ENCODE results near the gene SBNO1. TPM values are rescaled to one million over a fixed set of nuclear protein-coding genes. Genes with fewer than 3 reads are reported as not detected.
A peak's percentile ranks its signal among the peaks of the same experiment; 100 is the strongest.
"Not testable (repeated sequence)": the region's sequence is repeated elsewhere in the genome, so short reads cannot be mapped to it uniquely, and the experiment has no call there.

The SBNO1 gene
- total RNA-seq, 1 experiment from 2014 or later, result 9.4 TPM

- DNase-seq (ENCODE audit: low read depth), result peak; percentile 69
Measured at GRCh38 chr12:123363740-123364531, 711 bp downstream of the SBNO1 start.

GRCh38 chr12:123363390-123363739 lies 1.3 kb downstream of the SBNO1 start:
- in situ Hi-C loops (cut with HindIII; ENCODE audit: low pct_unique_long_range_greater_than_20kb, low sequenced_read_pairs), result no loop called here
- peak; percentile 26 for DNase-seq (ENCODE audit: low read depth)

More at GRCh38 chr12:123363740-123364531, 711 bp downstream of the SBNO1 start:
- in situ Hi-C loops (cut with HindIII; ENCODE audit: low pct_unique_long_range_greater_than_20kb, low sequenced_read_pairs), result no loop called here

DNA sequence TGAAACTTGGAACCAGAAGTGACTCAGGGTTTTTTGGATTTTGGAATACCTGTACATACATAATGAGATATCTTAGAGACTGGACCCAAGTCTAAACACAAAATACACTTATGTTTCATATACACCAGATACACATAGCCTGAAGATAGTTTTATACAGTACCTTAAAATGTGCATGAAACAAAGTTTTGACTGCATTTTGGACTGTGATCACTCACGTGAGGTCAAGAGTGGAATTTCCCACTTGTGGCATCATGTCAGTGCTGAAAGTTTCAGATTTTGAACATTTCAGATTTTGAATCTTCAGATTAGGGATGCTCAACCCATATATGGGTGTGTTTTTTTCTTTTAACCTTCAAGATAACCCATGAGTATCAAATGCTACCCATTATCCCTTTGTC lies 6.6 kb downstream of the SBNO1 start:
- no peak for DNase-seq (ENCODE audit: low read depth)
- in situ Hi-C loops (cut with HindIII; ENCODE audit: low pct_unique_long_range_greater_than_20kb, low sequenced_read_pairs), result no loop called here

GRCh38 chr12:123356159-123356670 lies 8.4 kb downstream of the SBNO1 start:
- DNase-seq (ENCODE audit: low read depth), result no peak
- in situ Hi-C loops (cut with HindIII; ENCODE audit: low pct_unique_long_range_greater_than_20kb, low sequenced_read_pairs), result no loop called here

DNA sequence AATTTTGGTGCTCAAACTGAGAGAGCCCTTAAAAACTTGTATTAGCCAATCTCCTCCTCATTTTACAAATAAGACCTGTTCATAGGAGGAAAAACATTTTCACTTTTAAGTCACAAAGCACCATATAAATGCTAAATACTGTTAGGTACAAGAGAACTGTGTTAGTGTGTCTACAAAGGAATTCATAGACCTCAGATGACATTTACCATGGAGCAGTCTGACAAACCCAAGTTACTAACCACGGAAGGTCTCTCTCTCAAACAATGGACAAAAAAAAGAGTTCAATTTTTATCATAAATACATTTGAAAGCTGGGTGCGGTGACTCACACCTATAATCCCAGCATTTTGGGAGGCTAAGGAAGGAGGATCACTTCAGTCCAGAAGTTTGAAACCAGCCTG lies 10.0 kb downstream of the SBNO1 start:
- in situ Hi-C loops (cut with HindIII; ENCODE audit: low pct_unique_long_range_greater_than_20kb, low sequenced_read_pairs), result no loop called here

DNA sequence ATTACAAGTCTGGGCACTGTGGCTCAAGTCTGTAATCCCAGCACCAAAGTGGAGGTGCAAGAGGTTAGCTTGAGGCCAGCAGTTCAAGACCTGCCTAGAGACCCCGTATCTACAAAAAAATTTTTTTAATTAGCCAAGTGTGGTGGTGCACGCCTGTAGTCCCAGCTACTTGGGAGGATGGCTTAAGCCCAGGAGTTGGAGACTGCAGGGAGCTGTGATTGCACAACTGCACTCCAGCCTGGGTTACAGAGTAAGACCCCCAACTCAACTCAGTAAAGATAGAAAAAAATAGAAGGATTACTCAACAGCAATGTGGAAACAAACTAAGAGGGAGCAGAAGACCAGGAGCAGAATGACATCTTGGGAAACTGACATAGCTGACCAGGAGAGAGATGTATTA lies 13.3 kb downstream of the SBNO1 start:
- no peak for DNase-seq (ENCODE audit: low read depth)
- in situ Hi-C loops (cut with HindIII; ENCODE audit: low pct_unique_long_range_greater_than_20kb, low sequenced_read_pairs), result no loop called here

More for the DNA sequence above, 10.0 kb downstream of the SBNO1 start:
- no peak for DNase-seq (ENCODE audit: low read depth)

GRCh38 chr12:123346946-123347345 lies 17.7 kb downstream of the SBNO1 start:
- in situ Hi-C loops (cut with HindIII; ENCODE audit: low pct_unique_long_range_greater_than_20kb, low sequenced_read_pairs), result no loop called here
- DNase-seq (ENCODE audit: low read depth), result no peak

DNA sequence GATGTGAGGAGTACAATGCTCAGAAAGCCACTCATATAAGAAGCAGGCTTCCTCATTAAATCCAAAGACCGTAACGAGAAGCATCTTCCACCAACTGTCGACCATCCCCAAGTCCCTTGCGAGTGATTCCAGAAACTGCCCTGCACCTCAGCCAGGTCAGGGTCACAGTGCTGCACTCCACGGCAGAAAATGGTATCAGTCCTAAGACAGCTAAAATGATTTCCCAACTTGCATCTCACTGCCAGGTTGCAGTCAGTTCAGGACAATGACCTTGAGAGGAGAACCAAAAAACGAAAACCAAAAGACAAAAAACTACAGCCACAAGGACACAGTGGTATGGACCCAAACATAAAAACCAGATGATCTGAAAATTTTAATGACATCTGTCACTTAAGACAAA lies 20.6 kb downstream of the SBNO1 start:
- in situ Hi-C loops (cut with HindIII; ENCODE audit: low pct_unique_long_range_greater_than_20kb, low sequenced_read_pairs), result no loop called here
- DNase-seq (ENCODE audit: low read depth), result no peak

DNA sequence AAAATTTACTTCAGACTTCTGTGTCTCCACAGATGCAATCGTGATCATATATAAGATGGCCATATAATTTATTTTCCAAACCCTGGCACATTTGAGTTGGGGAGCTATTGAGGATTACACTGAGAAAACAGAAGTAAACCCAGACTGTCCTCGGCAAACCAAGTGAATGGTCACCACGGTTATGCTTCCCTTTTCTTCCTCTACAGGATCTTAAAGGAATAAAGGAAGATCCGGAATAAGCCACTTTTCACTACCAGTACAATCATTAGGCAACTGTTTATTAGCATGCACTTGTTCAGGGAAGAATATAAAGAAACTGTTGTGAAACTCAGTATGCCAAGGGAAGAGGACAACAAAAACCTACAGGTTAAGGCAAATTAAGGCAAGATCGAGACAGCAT lies 27.6 kb downstream of the SBNO1 start:
- no peak for DNase-seq (ENCODE audit: low read depth)
- in situ Hi-C loops (cut with HindIII; ENCODE audit: low pct_unique_long_range_greater_than_20kb, low sequenced_read_pairs), result no loop called here

DNA sequence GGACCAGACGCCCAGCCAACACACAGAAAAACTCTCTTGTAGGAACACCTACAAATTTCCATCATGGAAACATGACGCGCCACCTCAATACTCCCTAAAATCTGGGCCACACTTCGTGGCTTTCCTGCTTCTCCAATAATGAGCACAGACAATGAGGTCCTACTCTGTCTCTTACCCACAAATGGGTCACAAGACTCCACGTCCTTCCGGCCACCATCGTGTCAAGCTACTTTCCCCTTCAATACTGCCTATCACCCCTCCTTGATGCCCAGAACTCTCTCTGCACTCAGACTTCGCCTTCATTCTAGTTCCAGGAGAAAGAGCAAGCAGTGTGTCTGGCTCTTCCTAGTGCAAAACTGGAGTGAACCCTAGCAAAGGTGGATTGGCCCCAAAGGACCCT lies 28.1 kb downstream of the SBNO1 start:
- no peak for DNase-seq (ENCODE audit: low read depth)
- in situ Hi-C loops (cut with HindIII; ENCODE audit: low pct_unique_long_range_greater_than_20kb, low sequenced_read_pairs), result no loop called here

DNA sequence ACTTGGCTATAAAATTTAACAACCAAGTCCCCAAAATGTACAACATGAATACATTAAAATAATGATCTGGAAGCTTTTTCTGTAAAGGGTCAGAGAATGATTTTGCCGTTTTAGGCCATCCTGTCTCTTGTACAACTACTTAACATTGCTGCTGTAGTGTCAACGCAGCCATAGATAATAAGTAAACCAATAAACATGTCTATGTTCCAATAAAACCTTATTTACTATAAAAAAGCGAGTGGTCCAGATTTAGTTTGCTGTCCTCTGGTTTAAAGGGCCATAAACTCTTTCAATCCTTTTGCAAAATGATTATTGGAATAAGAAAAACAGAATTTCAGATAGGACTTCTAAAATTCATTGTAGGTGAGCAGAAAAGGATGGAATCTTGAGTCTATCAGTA lies 29.2 kb downstream of the SBNO1 start:
- DNase-seq (ENCODE audit: low read depth), result no peak
- in situ Hi-C loops (cut with HindIII; ENCODE audit: low pct_unique_long_range_greater_than_20kb, low sequenced_read_pairs), result no loop called here

DNA sequence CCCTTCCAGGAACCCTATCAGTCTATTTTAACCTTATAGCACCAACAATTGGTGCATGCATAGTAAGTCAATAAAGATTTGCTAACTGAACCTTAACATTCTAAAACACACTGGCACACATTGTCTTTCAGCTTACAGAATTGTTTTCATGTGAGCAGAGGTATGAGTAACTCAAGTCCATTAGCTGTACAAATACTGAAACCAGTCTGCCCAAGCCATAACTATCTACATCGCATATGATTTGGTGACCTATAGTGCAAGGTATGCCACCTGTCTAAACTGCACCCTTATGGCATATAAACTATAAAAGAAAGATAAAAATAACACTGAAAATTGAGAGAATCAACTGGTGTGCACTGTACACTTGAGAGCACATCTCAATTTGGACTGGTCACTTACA lies 34.8 kb downstream of the SBNO1 start:
- in situ Hi-C loops (cut with HindIII; ENCODE audit: low pct_unique_long_range_greater_than_20kb, low sequenced_read_pairs), result no loop called here
- DNase-seq (ENCODE audit: low read depth), result no peak

DNA sequence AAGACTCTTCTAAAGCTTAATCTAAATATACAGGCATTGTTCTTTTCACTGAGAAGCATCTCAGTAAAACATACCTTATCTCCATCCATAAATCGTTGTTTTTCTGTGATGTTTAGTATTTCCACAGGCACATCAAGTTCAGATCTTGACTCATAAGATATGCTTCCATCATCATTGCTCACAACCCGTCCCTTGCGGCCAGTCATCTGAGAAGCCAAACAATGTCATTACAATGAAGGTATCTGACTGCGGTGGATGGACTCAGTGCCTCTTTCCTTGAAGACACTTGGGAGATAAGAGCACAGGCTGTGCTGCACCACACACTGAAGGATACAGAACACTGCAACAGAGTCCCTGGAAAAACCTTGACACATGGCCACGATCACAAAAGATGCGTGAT lies 44.8 kb downstream of the SBNO1 start:
- in situ Hi-C loops (cut with HindIII; ENCODE audit: low pct_unique_long_range_greater_than_20kb, low sequenced_read_pairs), result no loop called here
- DNase-seq (ENCODE audit: low read depth), result no peak

GRCh38 chr12:123319273-123319672 lies 45.4 kb downstream of the SBNO1 start:
- in situ Hi-C loops (cut with HindIII; ENCODE audit: low pct_unique_long_range_greater_than_20kb, low sequenced_read_pairs), result no loop called here
- DNase-seq (ENCODE audit: low read depth), result no peak

DNA sequence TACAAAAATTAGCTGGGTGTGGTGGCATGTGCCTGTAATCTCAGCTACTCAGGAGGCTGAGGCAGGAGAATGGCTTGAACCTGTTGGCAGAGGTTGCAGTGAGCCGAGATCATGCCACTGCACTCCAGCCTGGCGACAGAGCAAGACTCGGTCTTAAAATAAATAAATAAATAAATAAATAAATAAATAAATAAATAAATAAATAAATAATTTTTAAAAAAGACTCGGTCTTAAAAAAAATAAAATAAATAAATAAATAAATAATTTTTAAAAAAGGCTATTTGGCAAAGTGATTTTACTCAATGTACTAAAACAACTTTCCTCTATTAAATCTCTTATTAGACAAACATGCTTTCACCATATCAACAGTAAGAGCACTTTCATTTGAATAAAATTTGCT lies 51.6 kb downstream of the SBNO1 start:
- in situ Hi-C loops (cut with HindIII; ENCODE audit: low pct_unique_long_range_greater_than_20kb, low sequenced_read_pairs); DNase-seq (ENCODE audit: low read depth): not testable (repeated sequence)

GRCh38 chr12:123306200-123306599 lies 58.4 kb downstream of the SBNO1 start:
- in situ Hi-C loops (cut with HindIII; ENCODE audit: low pct_unique_long_range_greater_than_20kb, low sequenced_read_pairs), result no loop called here
- no peak for DNase-seq (ENCODE audit: low read depth)

DNA sequence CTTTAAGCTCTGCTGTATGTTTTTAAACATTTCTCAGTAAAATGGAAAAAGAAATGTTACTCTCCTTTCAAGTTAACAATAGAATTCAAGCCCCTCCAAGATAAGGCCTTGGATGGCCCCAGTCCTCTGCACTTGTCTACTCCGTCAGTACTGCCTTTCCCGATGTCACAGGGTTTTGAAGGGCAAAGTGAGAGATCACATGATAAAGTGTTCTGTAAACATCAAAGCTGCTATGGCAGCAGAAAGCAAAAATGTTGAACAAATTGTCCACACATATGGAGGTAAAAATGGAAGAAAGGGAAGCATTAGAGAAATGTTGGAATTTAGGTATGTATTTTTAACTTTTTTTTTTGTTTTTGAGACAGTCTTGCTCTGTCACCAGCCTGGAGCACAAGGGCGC lies 59.5 kb downstream of the SBNO1 start:
- in situ Hi-C loops (cut with HindIII; ENCODE audit: low pct_unique_long_range_greater_than_20kb, low sequenced_read_pairs), result no loop called here
- DNase-seq (ENCODE audit: low read depth), result no peak

- DNase-seq (ENCODE audit: low read depth), result no peak
- in situ Hi-C loops (cut with HindIII; ENCODE audit: low pct_unique_long_range_greater_than_20kb, low sequenced_read_pairs), result no loop called here
Measured at GRCh38 chr12:123293178-123293760, 71.4 kb downstream of the SBNO1 start.

DNA sequence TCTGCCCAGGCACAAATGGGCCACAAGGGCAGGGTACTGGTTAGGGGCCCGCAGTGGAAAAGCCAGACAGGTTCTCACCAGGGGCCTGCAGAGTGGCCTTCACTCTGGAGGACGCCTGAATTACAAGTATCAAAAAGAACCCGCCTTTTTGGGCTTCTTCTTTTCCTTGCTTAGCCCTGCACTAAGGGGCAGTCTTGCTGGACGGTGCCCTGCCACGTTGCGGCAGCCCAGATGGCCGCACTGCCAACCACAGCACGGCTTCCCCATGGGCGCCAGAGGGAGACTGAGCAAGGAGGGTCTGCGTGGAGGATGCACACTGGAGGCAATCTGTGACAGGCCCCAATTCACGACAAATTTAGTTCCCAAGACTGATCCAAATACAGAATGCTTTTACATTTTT lies 74.7 kb downstream of the SBNO1 start:
- no peak for DNase-seq (ENCODE audit: low read depth)
- in situ Hi-C loops (cut with HindIII; ENCODE audit: low pct_unique_long_range_greater_than_20kb, low sequenced_read_pairs), result no loop called here
